Glutamatergic neuron (in vitro differentiated cells): ENCODE measurements around the gene TBC1D2. TPM values are rescaled to one million over a fixed set of nuclear protein-coding genes. Genes with fewer than 3 reads are reported as not detected.

Source experiments
- DNase-seq: peaks from one replicate; pipeline ENCODE4 v3.0.0; 2022
- H3K27ac Mint-ChIP-seq: one replicate; pipeline ENCODE4 v1.8.0; 2020; ENCODE audit warnings: mild to moderate bottlenecking, mixed read lengths, inconsistent platforms; ENCODE audit not compliant: unreplicated experiment
- H3K27me3 Mint-ChIP-seq: one replicate; pipeline ENCODE4 v1.8.0; 2020; ENCODE audit warnings: mild to moderate bottlenecking, moderate library complexity, mixed read lengths, inconsistent platforms; ENCODE audit not compliant: unreplicated experiment
- H3K36me3 Mint-ChIP-seq: one replicate; pipeline ENCODE4 v1.8.0; 2020; ENCODE audit warnings: mild to moderate bottlenecking, mixed read lengths, inconsistent platforms; ENCODE audit not compliant: unreplicated experiment
- H3K4me1 Mint-ChIP-seq: one replicate; pipeline ENCODE4 v1.8.0; 2020; ENCODE audit warnings: mild to moderate bottlenecking, low read depth, mixed read lengths, inconsistent platforms; ENCODE audit not compliant: unreplicated experiment
- H3K4me3 Mint-ChIP-seq: one replicate; pipeline ENCODE4 v1.8.0; 2020; ENCODE audit warnings: mild to moderate bottlenecking, mixed read lengths, inconsistent platforms; ENCODE audit not compliant: unreplicated experiment
- H3K9me3 Mint-ChIP-seq: one replicate; pipeline ENCODE4 v1.8.0; 2020; ENCODE audit warnings: mild to moderate bottlenecking, moderate library complexity, mixed read lengths, inconsistent platforms; ENCODE audit not compliant: unreplicated experiment
- CTCF ChIP-seq: fragments of 200-600 bp; sonication (generic); IDR thresholded peaks from one replicate; pipeline ENCODE4 v1.5.0; 2021; ENCODE audit not compliant: partially characterized antibody, unreplicated experiment
- total RNA-seq: library from RNA; stranded (reverse); fragmentation: NEBNext Ultra II Directional; extraction: Animal tissue kit (Norgen Biotek cat#: 25700); gene quantifications from one replicate; pipeline ENCODE4 v1.2.1, GENCODE V29; 2021; ENCODE audit not compliant: unreplicated experiment

TBC1D2 gene
- total RNA-seq, 1 donor from 2014 or later = 7.6 TPM

- no peak overlapping the region for H3K4me3 Mint-ChIP-seq
- H3K36me3 Mint-ChIP-seq = no peaks in the 10 kb centered on the region
- TF ChIP-seq CTCF = no peak
- H3K4me1 Mint-ChIP-seq = peaks cover 18% of the 10 kb centered on the region
- peak overlapping the region; percentile 28 for H3K27ac Mint-ChIP-seq
- no peaks in the 10 kb centered on the region for H3K9me3 Mint-ChIP-seq
- peaks cover 11% of the 10 kb centered on the region for H3K27me3 Mint-ChIP-seq
- DNase-seq = no peak
These were observed 40.2 kb downstream of the TBC1D2 start for GRCh38 chr9:98215271-98215670.

- Mint-ChIP-seq H3K36me3 (no peaks in the 10 kb centered on the region), H3K4me1 (peaks cover 17% of the 10 kb centered on the region), H3K27me3 (peaks cover 11% of the 10 kb centered on the region), H3K9me3 (no peaks in the 10 kb centered on the region), H3K4me3 (no peak overlapping the region), H3K27ac (no peak overlapping the region)
- TF ChIP-seq CTCF = no peak
- no peak for DNase-seq
These were observed 40.6 kb downstream of the TBC1D2 start for GRCh38 chr9:98214811-98215210.

GRCh38 chr9:98211260-98211659, 44.2 kb downstream of the TBC1D2 start:
- no peak for DNase-seq
- TF ChIP-seq CTCF = no peak
- Mint-ChIP-seq H3K9me3 (no peaks in the 10 kb centered on the region), H3K4me1 (peaks cover 14% of the 10 kb centered on the region), H3K27ac (peak overlapping the region; percentile 11), H3K36me3 (no peaks in the 10 kb centered on the region), H3K4me3 (no peak overlapping the region), H3K27me3 (peaks cover 9% of the 10 kb centered on the region)

- DNase-seq = no peak
- H3K4me1 Mint-ChIP-seq = peaks cover 15% of the 10 kb centered on the region
- no peak overlapping the region for H3K4me3 Mint-ChIP-seq
- peaks cover 6% of the 10 kb centered on the region for H3K27me3 Mint-ChIP-seq
- TF ChIP-seq CTCF = no peak
- no peaks in the 10 kb centered on the region for H3K36me3 Mint-ChIP-seq
- no peaks in the 10 kb centered on the region for H3K9me3 Mint-ChIP-seq
- H3K27ac Mint-ChIP-seq = no peak overlapping the region
These were observed 45.0 kb downstream of the TBC1D2 start for GRCh38 chr9:98210435-98210834.

- H3K27me3 Mint-ChIP-seq = peaks cover 6% of the 10 kb centered on the region
- H3K4me1 Mint-ChIP-seq = peaks cover 10% of the 10 kb centered on the region
- no peak overlapping the region for H3K27ac Mint-ChIP-seq
- no peak overlapping the region for H3K4me3 Mint-ChIP-seq
- H3K36me3 Mint-ChIP-seq = no peaks in the 10 kb centered on the region
- DNase-seq = no peak
- peaks cover 1% of the 10 kb centered on the region for H3K9me3 Mint-ChIP-seq
- TF ChIP-seq CTCF = no peak
These were observed 45.9 kb downstream of the TBC1D2 start for GRCh38 chr9:98209530-98209929.
